HG02970 (cell line): ENCODE data around the gene NFYA.

Experiments used
- ATAC-seq: cut with Tn5 transposase; IDR thresholded peaks from one replicate; pipeline ENCODE4 v1.9.1; 2021; ENCODE audit warnings: mild to moderate bottlenecking, moderate library complexity, moderate number of reproducible peaks; ENCODE audit not compliant: unreplicated experiment, low FRiP score

NFYA gene

DNA sequence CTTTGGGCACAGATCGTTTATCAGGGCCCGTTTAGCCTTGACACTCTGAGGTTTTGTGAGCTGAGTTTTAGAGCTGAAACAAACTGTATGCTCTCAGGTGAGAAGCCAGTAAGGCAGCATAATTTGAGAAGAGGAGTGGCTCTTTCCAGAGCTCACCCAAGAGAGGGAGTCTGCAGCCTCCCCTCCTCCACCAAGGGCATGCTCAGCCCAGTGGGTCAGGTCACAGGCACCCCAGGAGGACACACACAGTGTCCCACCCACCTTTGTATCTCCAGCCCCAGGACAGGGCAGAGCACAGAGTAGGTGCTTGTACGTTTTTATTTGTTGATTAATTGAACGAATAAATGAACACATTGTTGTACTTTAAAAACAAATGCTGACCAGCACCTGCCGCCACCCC, 27.1 kb upstream of the NFYA start:
- no peak for ATAC-seq

DNA sequence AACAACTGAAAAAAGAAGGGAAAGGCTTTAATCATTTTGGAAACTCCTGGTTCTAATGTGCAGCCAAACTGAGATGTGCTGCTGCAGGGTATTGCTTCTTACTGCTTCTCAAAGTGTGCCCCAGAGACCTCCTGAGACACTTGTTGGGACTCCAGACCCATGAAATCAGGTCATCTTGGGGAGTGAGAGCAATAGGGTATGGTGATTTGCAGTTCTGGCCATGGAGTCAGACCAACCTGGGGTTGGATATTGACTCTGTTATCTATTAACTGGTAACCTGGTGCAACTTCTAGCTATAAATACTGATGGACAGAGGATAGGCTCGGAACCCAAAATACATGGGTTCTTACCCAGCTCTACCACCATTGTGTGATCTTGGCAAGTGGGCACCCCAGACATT, 26.7 kb upstream of the NFYA start:
- no peak for ATAC-seq

DNA sequence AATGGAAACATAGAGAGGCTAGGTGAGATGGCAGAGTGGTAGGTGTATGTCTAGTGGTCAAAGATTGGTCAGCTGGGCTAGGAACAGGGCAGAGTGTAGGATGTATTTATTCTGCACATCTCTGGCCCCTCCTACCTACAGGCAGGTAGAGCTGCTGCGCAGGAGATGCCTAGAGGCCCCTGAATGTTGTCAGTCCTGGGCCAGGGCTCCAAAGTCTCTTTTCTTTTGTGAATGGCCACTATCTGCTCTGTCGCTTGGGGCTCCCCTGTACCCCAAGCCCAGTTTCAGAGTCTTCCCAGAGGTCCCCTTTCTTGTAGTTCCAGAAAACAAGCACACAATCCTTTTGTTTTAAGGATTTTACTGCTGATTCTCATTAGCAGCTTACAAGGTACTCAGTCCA, 25.5 kb upstream of the NFYA start:
- no peak for ATAC-seq

DNA sequence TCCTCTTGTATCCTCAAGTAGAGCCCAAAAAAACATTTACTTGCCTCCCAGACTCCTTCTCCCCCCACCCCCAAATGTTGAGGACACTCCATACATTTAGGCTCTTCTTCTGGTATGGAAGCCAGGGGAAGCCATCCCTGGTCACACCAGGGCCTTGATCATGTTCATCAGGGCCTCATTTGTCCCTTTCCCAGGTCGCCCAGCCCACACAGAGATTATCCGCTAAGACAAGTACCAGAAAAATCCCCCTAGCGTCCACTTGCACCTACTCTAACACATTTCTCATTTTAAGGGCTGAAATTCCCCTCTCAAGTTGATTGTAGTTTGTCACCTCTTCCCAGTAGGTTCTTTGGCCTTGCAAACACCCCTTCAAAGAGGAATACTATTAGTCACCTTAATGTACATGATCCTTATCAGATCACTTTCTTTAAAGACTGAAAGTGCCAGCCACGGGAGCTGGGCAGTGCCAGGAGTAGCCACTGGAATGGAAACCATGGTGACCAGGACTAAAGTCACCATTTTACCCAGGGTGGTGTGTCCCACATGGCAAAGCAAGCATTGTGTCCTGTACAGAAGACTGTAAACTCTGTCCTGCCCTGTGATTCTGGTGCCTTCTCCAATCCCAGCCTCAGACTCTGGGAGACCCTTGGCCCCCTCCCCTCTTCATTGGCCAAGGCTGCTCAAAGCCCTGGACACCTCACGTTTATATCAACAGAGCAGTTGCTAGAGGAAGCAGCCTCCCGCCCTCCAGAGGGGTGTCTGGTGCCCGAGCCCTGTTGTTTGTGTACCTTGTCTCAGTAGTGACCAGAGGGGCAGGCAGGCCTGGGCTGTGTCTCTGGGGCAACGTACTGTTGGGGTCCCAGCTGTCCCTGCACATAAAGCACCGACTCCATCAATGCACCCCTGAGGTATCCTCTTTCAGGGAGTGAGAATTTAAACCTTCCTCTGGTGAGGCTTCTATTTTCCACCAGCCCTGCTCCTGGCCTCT, 24.7 kb upstream of the NFYA start:
- ATAC-seq = no peak

DNA sequence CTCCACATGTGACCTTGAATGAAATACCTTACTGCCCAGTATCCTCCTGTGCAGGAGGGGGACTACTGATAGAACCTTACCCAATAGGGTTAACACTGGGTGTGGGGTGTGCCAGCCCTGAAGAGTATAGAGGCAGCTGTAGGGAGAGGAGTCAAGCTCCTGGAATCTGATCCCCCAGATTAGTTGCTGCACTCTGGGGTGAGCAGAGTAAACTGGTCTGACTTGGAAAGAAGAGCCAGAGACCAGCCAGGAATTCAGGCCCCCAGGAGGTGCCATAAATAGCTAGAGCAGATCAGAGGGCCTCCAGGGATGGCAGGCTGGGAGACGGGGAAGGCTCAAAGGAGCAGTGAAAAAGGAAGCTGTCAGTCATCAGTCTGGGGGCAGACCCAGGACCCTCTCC, 23.3 kb upstream of the NFYA start:
- ATAC-seq = no peak

DNA sequence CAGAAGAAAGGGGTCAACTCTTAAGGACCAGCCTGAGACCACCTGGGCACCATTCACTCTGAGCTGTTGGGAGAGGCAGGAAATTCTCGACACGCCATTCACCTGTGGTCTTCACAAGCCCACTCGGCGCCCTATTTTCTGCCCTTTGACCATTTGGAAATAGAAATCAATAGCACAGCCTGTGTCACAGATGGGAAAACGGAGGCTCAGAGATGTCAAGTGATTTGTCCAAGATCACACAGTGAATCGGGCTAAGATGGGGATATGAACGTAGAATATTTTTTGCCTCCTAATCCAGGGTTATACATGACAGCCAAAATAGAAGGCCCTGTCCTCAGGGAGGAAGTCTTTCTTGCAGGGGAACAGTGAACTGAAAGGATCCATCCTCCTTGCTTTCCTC, 22.8 kb upstream of the NFYA start:
- ATAC-seq = no peak

DNA sequence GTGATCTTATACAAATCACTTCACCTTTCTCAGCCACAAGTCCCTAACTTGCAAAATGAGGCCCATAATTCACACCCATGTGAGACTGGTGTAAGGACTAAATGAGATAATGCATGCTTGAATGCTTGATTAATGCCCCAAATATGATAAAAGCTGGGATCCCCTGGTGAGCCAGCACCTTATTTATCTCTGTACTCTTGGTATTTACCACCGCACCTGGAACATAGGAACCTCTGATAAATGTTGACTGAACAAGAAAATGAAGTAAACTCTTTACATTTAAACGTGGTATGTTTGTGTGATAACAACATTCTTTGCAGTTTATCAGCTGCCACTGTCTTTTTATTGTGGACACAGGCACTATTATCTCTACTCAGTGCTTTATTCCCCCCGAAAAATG, 22.2 kb upstream of the NFYA start:
- ATAC-seq = no peak

DNA sequence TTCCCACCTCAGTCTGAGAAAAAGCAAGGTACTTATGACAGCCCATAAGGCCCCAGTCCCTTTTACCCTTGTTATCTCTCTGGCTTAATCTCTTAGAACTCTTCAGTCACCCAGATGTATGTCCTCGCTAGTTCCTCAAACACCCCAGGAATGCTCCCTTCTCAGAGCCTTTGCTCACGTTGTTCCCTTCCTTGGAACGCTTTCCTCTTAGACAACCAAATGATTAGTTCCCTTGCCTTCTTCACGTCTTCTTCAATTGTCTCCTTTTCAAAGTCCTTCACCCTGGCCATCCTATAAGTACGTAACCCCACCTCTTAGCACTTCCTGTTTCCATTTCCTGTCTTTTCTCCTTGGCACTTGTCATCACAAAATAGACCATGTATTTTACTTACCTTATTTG, 20.9 kb upstream of the NFYA start:
- ATAC-seq = no peak

DNA sequence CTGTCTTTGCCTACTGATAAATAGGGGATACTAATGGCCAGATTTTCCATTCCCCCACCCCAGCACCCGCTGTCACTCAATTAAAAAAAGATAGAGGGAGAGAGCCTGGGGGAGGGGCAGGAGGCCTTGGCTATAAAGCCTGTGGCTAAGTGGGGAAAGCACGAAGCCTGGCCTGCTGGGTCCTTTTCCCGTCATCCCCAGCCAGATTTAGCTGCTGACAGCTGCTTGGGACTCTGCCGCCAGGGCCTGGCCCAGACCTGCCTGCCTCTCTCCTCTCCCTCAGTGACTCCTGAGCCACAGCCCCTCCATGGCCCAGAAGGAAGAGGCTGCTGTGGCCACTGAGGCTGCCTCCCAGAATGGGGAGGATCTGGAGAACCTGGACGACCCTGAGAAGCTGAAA, 19.7 kb upstream of the NFYA start, which contains the start of gene APOBEC2:
Gene APOBEC2, plus strand, starts transcription at position 162 of the 400 bp plus-strand sequence. Its CDS starts 146 bp downstream, at position 308.
- no peak for ATAC-seq

DNA sequence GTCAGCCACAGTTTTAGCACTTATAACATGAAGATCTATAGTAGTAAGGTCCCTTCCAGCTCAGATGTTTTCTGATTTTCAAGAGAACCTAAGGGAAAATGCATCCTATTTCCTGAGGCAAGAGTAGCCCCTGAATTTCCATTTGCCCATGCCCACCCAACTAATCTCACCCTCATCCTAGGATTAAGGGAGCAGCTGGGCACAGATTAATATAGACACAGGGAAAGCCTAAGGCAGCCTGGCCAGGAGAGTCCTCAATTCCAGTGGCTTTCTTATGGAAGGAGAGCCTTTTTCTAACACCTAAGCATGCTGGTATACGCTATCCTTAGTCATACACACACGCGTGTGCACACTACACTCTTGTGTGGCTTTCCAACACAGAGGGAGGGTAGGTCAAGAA, 18.3 kb upstream of the NFYA start:
- ATAC-seq = no peak

DNA sequence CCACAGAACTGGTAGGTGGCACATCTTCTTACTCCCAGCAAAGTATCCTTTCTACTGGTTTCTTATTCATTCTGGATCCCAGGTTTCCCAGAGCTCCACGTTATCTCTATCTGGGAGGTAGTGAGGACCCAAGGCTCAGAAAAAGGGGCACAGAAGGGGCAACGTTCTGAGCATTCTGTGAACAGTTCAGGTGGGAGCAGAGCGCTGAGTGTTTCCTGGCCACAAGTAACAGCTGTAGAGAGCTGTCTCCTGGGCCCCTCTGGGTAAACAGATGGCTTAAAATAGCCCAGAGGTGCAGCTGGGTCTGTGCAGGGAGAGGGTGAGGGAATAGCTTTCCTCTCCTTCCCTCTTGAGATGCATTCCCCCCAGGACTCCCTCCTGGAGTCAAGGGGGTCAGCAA, 17.6 kb upstream of the NFYA start:
- no peak for ATAC-seq

DNA sequence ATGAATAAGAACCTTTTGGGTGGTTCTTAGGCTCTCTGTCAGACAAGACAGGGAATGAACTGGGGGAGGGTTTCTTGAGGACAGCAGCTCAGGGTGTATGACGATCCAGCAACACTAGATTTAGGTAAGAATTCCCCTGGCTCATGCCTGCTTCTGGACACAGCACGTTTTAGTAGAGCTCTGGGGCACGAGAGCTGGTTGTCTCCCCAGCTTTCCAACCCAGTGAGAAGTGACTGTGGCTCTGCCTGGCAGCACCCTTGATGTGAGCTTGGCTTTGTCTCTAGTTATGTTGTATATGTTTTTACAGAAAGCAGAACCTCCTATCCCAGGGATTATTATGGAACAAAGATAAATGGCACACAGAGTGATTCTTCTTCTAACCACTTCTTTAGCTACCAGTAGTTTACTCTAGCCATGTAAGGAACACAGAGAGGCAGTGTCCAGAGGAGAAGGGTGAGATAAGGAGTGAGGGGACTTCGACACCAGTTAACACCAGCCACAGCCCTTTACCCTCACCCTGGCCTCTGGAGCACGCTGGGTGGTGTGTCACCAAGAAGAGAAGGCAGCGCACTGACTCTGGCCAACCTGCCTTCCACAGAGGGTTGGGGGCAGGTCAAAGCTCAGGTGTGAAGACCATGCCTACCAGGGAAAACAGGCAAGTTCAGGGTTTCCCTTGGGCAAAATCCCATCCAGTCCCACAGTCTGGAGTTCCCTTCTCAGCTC, 15.8 kb upstream of the NFYA start:
- ATAC-seq = no peak

DNA sequence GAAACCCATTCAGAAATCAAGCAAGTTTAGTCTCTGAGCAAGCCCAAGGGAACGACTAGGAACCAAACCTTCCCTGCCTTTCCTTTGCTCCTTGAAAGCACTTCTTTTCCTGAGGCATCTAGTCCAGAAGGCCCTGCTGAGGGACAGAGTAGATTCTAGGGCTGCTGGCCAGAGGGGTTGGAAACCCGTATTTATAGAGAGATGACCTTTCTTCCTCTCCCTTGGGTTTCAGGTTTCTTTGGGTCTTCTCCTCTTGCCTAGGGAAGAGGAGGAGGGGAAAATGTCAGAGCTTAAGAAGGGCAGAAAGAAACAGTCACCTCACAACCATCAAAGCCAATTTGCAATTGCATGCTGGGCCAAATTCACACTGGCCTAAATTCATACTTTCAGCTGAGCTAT, 14.0 kb upstream of the NFYA start:
- no peak for ATAC-seq

DNA sequence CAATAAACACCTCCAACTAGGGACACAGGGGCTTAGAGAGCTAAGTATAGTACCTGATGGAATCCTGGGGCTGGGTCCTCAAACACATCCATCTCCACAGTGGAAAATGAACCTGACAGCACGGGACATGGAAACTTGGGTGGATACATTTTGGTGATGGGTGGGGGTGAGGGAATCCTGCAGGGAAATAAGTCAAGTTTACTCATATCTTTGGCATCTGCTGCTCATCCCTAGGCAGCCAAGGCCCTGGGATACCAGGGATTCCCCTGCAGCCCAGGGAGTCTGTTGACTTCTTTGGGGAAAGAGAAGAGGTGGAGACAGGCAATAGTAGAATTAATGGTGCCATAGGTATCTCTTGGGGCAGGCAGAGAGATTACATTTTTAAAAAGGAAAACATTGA, 13.2 kb upstream of the NFYA start:
- ATAC-seq = no peak

DNA sequence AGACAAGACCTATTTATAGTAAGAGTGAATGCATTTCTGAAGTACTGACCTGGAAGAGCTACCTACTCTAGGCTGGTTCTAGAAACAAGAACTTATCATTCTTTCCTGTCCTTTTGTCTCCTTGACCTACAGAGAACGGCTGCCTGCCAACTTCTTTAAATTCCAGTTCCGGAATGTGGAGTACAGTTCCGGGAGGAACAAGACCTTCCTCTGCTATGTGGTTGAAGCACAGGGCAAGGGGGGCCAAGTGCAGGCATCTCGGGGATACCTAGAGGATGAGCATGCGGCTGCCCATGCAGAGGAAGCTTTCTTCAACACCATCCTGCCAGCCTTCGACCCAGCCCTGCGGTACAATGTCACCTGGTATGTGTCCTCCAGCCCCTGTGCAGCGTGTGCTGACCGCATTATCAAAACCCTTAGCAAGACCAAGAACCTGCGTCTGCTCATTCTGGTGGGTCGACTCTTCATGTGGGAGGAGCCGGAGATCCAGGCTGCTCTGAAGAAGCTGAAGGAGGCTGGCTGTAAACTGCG, 11.5 kb upstream of the NFYA start:
- no peak for ATAC-seq

DNA sequence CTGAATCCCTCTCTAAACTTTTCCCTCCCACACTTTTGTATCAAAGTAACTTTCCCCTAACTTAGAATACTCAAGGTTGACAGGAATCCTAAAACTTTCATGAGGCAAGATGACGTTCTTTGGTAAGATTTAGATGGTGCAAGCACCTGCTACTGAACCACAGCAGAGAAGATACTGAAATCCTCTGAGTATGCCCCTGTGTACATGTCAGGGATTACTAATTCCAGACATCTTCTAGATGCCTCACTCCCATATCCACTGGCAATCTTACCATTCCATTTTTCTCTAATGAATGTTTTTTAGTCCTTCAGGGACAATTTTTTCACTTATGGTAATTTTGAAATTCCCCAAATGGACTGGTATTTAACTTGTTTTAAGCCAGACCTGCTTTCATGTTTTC, 10.7 kb upstream of the NFYA start:
- no peak for ATAC-seq

DNA sequence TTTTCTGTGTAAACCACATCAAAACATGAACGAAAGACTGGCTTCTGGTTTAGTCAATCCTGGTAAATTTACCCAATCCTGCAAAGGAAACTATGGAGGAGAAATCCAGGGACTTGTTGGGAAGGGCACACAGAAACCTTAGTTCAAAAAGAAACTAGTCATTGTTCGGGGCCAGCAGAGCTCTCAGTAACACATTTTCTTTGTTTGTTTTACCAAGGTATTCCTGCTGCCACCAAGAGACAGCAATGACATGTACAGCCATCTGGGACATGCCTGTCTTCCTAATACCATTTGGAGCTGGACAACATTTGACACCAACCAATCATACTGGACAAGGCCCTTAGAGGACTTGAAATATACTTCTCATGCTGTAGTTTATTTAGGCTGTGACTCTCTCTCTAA, 8.9 kb upstream of the NFYA start:
- no peak for ATAC-seq

DNA sequence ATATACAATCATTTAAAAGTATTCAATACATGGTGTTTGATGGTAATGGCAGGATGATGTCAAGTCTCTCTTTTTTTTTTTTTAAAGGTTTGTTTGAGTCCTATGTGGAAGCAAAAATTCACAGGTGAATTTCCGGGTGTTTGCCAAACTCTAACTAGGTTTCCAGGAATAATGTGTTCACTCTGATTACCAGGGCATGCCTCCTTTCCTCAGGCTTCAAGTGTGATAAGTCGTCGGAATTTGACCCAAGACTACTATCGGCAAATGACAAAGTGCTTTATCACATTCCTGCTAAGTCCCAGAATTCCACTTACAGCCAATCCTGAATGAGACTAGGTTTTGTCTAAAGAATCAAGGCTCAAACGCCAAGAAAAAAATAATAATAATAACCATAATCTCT, 7.9 kb upstream of the NFYA start:
- ATAC-seq = no peak

DNA sequence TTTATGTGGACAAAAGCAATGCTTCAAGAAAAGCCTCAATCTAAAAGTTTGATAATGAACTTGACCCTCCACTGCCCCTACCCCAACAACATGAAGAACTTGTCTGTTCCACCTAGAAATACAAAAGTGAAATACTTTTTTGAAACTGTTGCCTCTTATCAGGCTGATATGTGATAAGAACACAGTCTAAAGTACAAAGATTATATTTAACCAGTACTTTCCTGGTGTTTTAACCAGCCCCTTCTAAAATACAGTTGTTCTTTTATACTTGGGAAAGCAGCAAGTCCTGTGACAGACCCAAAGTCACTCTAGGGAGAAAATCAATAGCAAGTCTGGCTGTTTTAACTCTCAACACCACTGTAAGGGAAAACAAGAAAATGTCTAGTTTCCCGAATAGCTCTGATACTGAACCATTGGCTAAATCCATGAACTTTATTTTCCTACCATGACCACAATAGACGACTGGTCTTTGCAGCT, 7.2 kb upstream of the NFYA start:
- ATAC-seq = no peak

DNA sequence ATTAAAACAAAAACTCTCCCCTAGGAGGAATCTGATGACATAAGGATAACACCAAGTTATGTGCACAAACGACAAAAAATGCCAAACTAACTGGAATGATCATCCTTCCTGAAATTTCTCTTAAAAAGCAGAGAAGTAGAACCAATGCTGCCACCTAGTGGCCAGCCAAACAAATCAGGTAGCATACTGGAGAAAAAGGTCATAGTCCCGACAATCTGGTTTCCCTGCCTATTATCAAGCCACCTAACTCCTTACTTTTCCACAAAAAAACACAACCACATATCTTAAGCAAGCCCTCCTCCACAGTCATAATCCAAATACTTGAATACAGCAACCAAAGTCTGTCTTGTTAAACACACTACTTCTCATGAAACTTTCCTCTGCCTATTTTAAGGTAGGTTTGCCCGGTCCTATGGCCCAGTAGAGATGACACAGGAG, 5.9 kb upstream of the NFYA start:
- ATAC-seq = no peak

DNA sequence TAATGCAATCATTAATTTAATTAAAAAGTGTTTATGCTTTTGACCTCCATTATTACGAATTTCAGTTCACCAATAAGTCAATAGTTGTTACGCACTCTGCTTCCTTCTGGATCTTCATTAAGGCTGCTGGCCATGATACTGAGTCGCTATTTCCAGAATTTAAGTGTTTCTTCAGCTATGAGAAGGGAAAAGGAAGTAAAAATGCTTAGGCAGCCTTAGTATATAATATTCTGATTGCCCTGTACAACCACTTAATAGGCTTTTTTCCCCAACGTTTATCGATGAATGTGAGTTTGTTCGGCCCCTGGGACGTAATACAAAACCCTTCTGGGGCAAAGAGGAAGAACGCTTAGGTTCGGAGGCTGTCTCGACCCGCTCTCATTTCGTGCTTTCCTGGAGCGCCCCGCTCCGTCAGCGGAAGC, 1.3 kb upstream of the NFYA start:
- ATAC-seq = peak; percentile 7
